SU-DHL-6 (cell line): Measurements from ENCODE around the gene FIGLA.

Experiments used
- H2AFZ ChIP-seq: fragments of 200-600 bp; sonication (generic); 2 replicates; pipeline ENCODE4 v1.6.1; 2014; ENCODE audit warnings: low read depth, mild to moderate bottlenecking, moderate library complexity, mixed read lengths, antibody characterized with exemption, low read length; ENCODE audit not compliant: severe bottlenecking
- H3F3A ChIP-seq: fragments of 200-600 bp; shearing (Covaris generic); 2 replicates; pipeline ENCODE4 v1.6.0; 2016; ENCODE audit warnings: antibody characterized with exemption, mild to moderate bottlenecking; ENCODE audit not compliant: insufficient read depth
- H3K27ac ChIP-seq: fragments of 200-600 bp; sonication (generic); 2 replicates; pipeline ENCODE4 v1.5.1; 2016; ENCODE audit warnings: low read depth, mild to moderate bottlenecking, low read length, moderate library complexity, mixed read lengths
- H3K27me3 ChIP-seq: fragments of 200-600 bp; sonication (generic), shearing (Covaris generic); 2 replicates; pipeline ENCODE4 v1.6.0; 2014; ENCODE audit warnings: mild to moderate bottlenecking, low read length
- H3K36me3 ChIP-seq: fragments of 200-600 bp; sonication (generic); 2 replicates; pipeline ENCODE4 v1.6.1; 2014; ENCODE audit warnings: mild to moderate bottlenecking, low read length, mixed read lengths
- H3K4me2 ChIP-seq: fragments of 300-600, 200-600 bp; shearing (Covaris generic), sonication (generic); 2 replicates; pipeline ENCODE4 v1.6.0; 2014; ENCODE audit warnings: low read length, low read depth, mild to moderate bottlenecking; ENCODE audit not compliant: poor library complexity, severe bottlenecking
- H3K4me3 ChIP-seq: fragments of 200-600 bp; sonication (generic); 2 replicates; pipeline ENCODE4 v1.5.1; 2014; ENCODE audit warnings: antibody characterized with exemption, low read length, mild to moderate bottlenecking, mixed read lengths; ENCODE audit not compliant: insufficient read depth, poor library complexity, severe bottlenecking
- H3K79me2 ChIP-seq: fragments of 200-600 bp; sonication (generic); 2 replicates; pipeline ENCODE4 v1.6.1; 2014; ENCODE audit warnings: mild to moderate bottlenecking, low read length, moderate library complexity; ENCODE audit not compliant: insufficient read depth
- H3K9ac ChIP-seq: fragments of 200-600 bp; sonication (generic); 2 replicates; pipeline ENCODE4 v1.7.0; 2014; ENCODE audit warnings: mild to moderate bottlenecking, low read length
- H3K9me2 ChIP-seq: fragments of 200-600 bp; sonication (generic); replicated peaks from 2 replicates; pipeline ENCODE4 v1.6.1; 2014; ENCODE audit warnings: low read length; ENCODE audit not compliant: insufficient read depth
- H3K9me3 ChIP-seq: fragments of 200-600 bp; sonication (generic); 2 replicates; pipeline ENCODE4 v1.6.1; 2014; ENCODE audit warnings: low read length, mixed read lengths; ENCODE audit not compliant: insufficient read depth
- H4K20me1 ChIP-seq: fragments of 200-600 bp; sonication (generic); 2 replicates; pipeline ENCODE4 v1.6.1; 2014; ENCODE audit warnings: low read depth, mild to moderate bottlenecking, antibody characterized with exemption, low read length, moderate library complexity, mixed read lengths
- CTCF ChIP-seq: fragments of 200-600 bp; sonication (generic); IDR thresholded peaks from one replicate; pipeline ENCODE4 v1.5.1; 2017; ENCODE audit warnings: antibody characterized with exemption, mild to moderate bottlenecking, low read length, moderate library complexity; ENCODE audit not compliant: insufficient read depth, poor library complexity, severe bottlenecking
- EZH2phosphoT487 ChIP-seq: fragments of 200-600 bp; sonication (generic), shearing (Covaris generic); conservative IDR thresholded peaks from 2 replicates; pipeline ENCODE4 v1.6.1; 2018; ENCODE audit warnings: mild to moderate bottlenecking, antibody characterized with exemption, low read length, moderate library complexity, mixed read lengths

The FIGLA gene

DNA sequence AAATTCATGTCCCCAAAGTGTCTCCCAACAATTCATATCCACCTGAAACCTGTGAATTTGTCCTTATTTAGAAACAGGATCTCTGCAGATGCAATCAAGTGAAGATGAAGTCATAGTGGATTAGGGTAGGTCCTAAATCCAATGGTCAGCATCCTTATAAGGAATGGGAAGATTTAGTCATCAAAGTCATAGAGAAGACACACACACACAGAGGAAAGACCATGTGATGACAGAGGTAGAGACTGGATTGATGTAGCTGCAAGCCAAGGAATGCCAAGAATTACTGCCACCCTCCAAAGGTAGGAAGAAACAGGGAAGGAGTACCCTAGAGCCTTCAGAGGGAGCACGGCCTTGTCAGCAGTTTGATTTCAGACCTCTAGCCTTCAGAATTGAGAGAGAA lies 40.1 kb downstream of the FIGLA start:
- TF ChIP-seq EZH2phosphoT487 (no peak), CTCF (no peak)
- H3K79me2 ChIP-seq = no peaks in the 10 kb centered on the region
- no peaks in the 10 kb centered on the region for H3K9me3 ChIP-seq
- no peaks in the 10 kb centered on the region for H3F3A ChIP-seq
- no peaks in the 10 kb centered on the region for H3K9me2 ChIP-seq
- no peak overlapping the region for H3K4me3 ChIP-seq
- no peaks in the 10 kb centered on the region for H4K20me1 ChIP-seq
- H3K4me2 ChIP-seq = no peak overlapping the region
- H3K27ac ChIP-seq = no peak overlapping the region
- H3K9ac ChIP-seq = no peak overlapping the region
- no peaks in the 10 kb centered on the region for H3K36me3 ChIP-seq
- no peak overlapping the region for H2AFZ ChIP-seq
- H3K27me3 ChIP-seq = no peaks in the 10 kb centered on the region

GRCh38 chr2:70748002-70748784 lies 42.2 kb downstream of the FIGLA start:
- no peaks in the 10 kb centered on the region for H4K20me1 ChIP-seq
- H3K4me3 ChIP-seq = no peak overlapping the region
- no peak overlapping the region for H2AFZ ChIP-seq
- H3K79me2 ChIP-seq = no peaks in the 10 kb centered on the region
- H3K9me2 ChIP-seq = no peaks in the 10 kb centered on the region
- TF ChIP-seq EZH2phosphoT487 (no peak), CTCF (no peak)
- H3K9me3 ChIP-seq = no peaks in the 10 kb centered on the region
- no peak overlapping the region for H3K27ac ChIP-seq
- H3F3A ChIP-seq = no peaks in the 10 kb centered on the region
- no peak overlapping the region for H3K9ac ChIP-seq
- no peak overlapping the region for H3K4me2 ChIP-seq
- H3K36me3 ChIP-seq = no peaks in the 10 kb centered on the region
- no peaks in the 10 kb centered on the region for H3K27me3 ChIP-seq

GRCh38 chr2:70747284-70747683 lies 43.2 kb downstream of the FIGLA start:
- Histone ChIP-seq H3K9me2 (no peaks in the 10 kb centered on the region), H4K20me1 (no peaks in the 10 kb centered on the region), H3K36me3 (no peaks in the 10 kb centered on the region), H3K9ac (no peak overlapping the region), H3K27ac (no peak overlapping the region), H3K27me3 (no peaks in the 10 kb centered on the region), H3F3A (no peaks in the 10 kb centered on the region), H3K79me2 (no peaks in the 10 kb centered on the region), H2AFZ (no peak overlapping the region), H3K4me2 (no peak overlapping the region), H3K4me3 (no peak overlapping the region), H3K9me3 (no peaks in the 10 kb centered on the region)
- TF ChIP-seq CTCF (no peak), EZH2phosphoT487 (no peak)
